Mesangial cell (primary cell): ENCODE data around the gene NAGK. TPM values are rescaled to one million over a fixed set of nuclear protein-coding genes. Genes with fewer than 3 reads are reported as not detected.

ENCODE experiments used
- total RNA-seq: library from RNA; depleted of rRNA; stranded (reverse); fragments of >200 nt; gene quantifications from 2 replicates; pipeline ENCODE4 v1.2.3, GENCODE V29; 2015

Gene NAGK
- 84.0 and 91.7 TPM in 2 replicates for total RNA-seq

GRCh38 chr2:71068218-71069035 lies at the start of gene NAGK:
TSS of gene NAGK (plus strand) at chr2:71068648. CDS start at chr2:71068684, 36 bp downstream.

Other genes starting within 250 kb of the NAGK start
- gene CLEC4F, start 248.0 kb upstream of the NAGK start, total RNA-seq: not detected in 2 replicates
- not detected in 2 replicates for gene CD207, start 232.8 kb upstream of the NAGK start, total RNA-seq
- 0.38 TPM in 1 of 2 replicates, not detected in the other for gene VAX2, start 168.1 kb upstream of the NAGK start, total RNA-seq
- 0.51 TPM in 1 of 2 replicates, not detected in the other for gene ATP6V1B1, start 132.7 kb upstream of the NAGK start, total RNA-seq
- 1.8 TPM in 2 replicates for gene ANKRD53, start 90.0 kb upstream of the NAGK start, total RNA-seq
- 27.6 and 32.3 TPM in 2 replicates for gene TEX261, start 73.8 kb upstream of the NAGK start, total RNA-seq
- gene MCEE, start 61.6 kb downstream of the NAGK start, total RNA-seq: 4.7 and 7.2 TPM in 2 replicates
- gene MPHOSPH10, start 62.0 kb downstream of the NAGK start, total RNA-seq: 4.9 and 9.1 TPM in 2 replicates
- gene PAIP2B, start 158.5 kb downstream of the NAGK start, total RNA-seq: 0.81 and 2.3 TPM in 2 replicates